Esophagus squamous epithelium (tissue), 5 donors: Measurements from ENCODE around the gene APOA4. TPM values are rescaled to one million over a fixed set of nuclear protein-coding genes. Genes with fewer than 3 reads are reported as not detected.
A peak's percentile ranks its signal among the peaks of the same experiment; 100 is the strongest.

ENCODE experiments used
- DNase-seq: peaks from one replicate; lab custom pipeline; 2025; lab: John Stamatoyannopoulos, UW
- H3K27ac ChIP-seq, 4 donors: fragments of 200-600 bp; sonication (generic); one replicate each; pipeline ENCODE4 v1.5.1; 2016 to 2019; ENCODE audit warnings: mild to moderate bottlenecking in 1 of 4
- H3K27me3 ChIP-seq, 4 donors: fragments of 200-600 bp; sonication (generic); 1 replicate in 3 of 4; 2 replicates in 1 of 4; pipeline versions ENCODE4 v1.5.1 to v1.6.0; 2017 to 2021; ENCODE audit warnings: antibody characterized with exemption in 1 of 4
- H3K36me3 ChIP-seq, 3 donors: fragments of 200-600 bp; sonication (generic); one replicate each; pipeline ENCODE4 v1.5.1; 2016 to 2019
- H3K4me1 ChIP-seq, 3 donors: fragments of 200-600 bp; sonication (generic); one replicate each; pipeline ENCODE4 v1.5.1; 2017 to 2019
- H3K4me3 ChIP-seq, 4 donors: fragments of 200-600 bp; sonication (generic); 1 replicate in 3 of 4; 2 replicates in 1 of 4; pipeline ENCODE4 v1.5.1; 2016 to 2019; ENCODE audit warnings: mild to moderate bottlenecking in 2 of 4, moderate library complexity in 1 of 4
- H3K9me3 ChIP-seq, 3 donors: fragments of 200-600 bp; sonication (generic); one replicate each; pipeline ENCODE4 v1.5.1; 2016 to 2019
- CTCF ChIP-seq, 6 experiments: fragments of 450-650 bp in 4 of 6; fragments of 200-600 bp in 2 of 6; sonication (generic) in 2 of 6; IDR thresholded peaks; one replicate each; pipeline ENCODE4 v1.5.1; 2016 to 2019; ENCODE audit warnings: antibody characterized with exemption in 6 of 6, mild to moderate bottlenecking in 4 of 6, moderate library complexity in 4 of 6
- POLR2A ChIP-seq, 4 donors: fragments of 450-650 bp; IDR thresholded peaks; one replicate each; pipeline ENCODE4 v1.6.1; 2017; ENCODE audit warnings: antibody characterized with exemption in 4 of 4, mild to moderate bottlenecking in 4 of 4, moderate library complexity in 3 of 4
- whole genome bisulfite sequencing, 2 donors: methylation state at CpG; one replicate each; pipeline ENCODE4 v1.1.5; 2018; 5-methylcytosine and 5-hydroxymethylcytosine counted together
- intact Hi-C: fragments of 100-400 bp; cut with DNase I; formaldehyde crosslinking; loops from one replicate; pipeline ENCODE4 v1.15.0; 2022
- total RNA-seq, 4 donors: library from RNA; depleted of rRNA; stranded (reverse); fragments of >200 nt; gene quantifications; one replicate each; pipeline ENCODE4 v1.1.0, GENCODE V29; 2016
- donor health status: DM: yes; HTN: yes; CAD: no.

Gene APOA4
- total RNA-seq, 4 donors from 2014 or later, result not detected

GRCh38 chr11:116838321-116839084 is 15.4 kb upstream of the APOA4 start:
- H3K4me1 ChIP-seq, result peaks cover 14 to 22% (median 15%) of the 10 kb centered on the region in 3 donors
- intact Hi-C loops, result no loop called here
- DNase-seq, result no peak
- H3K27ac ChIP-seq, result no peak overlapping the region
- no peak for TF ChIP-seq CTCF (IDR thresholded peaks at IDR 0.05)
- TF ChIP-seq POLR2A (IDR thresholded peaks at IDR 0.05), result no peak
- H3K9me3 ChIP-seq, result no peaks in the 10 kb centered on the region
- no peak overlapping the region for H3K4me3 ChIP-seq
- WGBS, 2 donors, result 74 to 75% methylated on average over 5 of the region's 6 CpGs
- peaks cover 0 to 9% (median 0%) of the 10 kb centered on the region in 4 donors for H3K27me3 ChIP-seq
- H3K36me3 ChIP-seq, result peaks cover 0 to 8% (median 0%) of the 10 kb centered on the region in 3 donors

GRCh38 chr11:116837231-116838091 is 14.4 kb upstream of the APOA4 start, which contains the start of gene APOA1:
Gene APOA1, minus strand, starts transcription at chr11:116837622. Its CDS starts 235 bp downstream, at chr11:116837387.
- Histone ChIP-seq H3K27ac (peak within 1 kb of the TSS in 2 of 4 donors; percentile 58 to 81), H3K4me3 (no peak within 1 kb of the TSS), H3K36me3 (no peaks in the 10 kb centered on the region), H3K4me1 (peaks cover 14 to 22% (median 15%) of the 10 kb centered on the region in 3 donors), H3K27me3 (peaks cover 0 to 9% (median 0%) of the 10 kb centered on the region in 4 donors), H3K9me3 (no peaks in the 10 kb centered on the region)
- no peak for DNase-seq
- intact Hi-C loops, result no loop called here
- TF ChIP-seq POLR2A (IDR thresholded peaks at IDR 0.05), result no peak
- TF ChIP-seq CTCF (IDR thresholded peaks at IDR 0.05), result no peak
- 71 to 93% methylated on average over 6 to 9 of the region's 19 CpGs for WGBS, 2 donors

GRCh38 chr11:116836632-116836991 is 13.5 kb upstream of the APOA4 start:
- Histone ChIP-seq H3K36me3 (no peaks in the 10 kb centered on the region), H3K27ac (peak overlapping the region in 2 of 4 donors; percentile 58 to 81), H3K9me3 (no peaks in the 10 kb centered on the region), H3K4me1 (peaks cover 14 to 22% (median 15%) of the 10 kb centered on the region in 3 donors), H3K4me3 (no peak overlapping the region), H3K27me3 (peaks cover 0 to 9% (median 0%) of the 10 kb centered on the region in 4 donors)
- TF ChIP-seq POLR2A (IDR thresholded peaks at IDR 0.05), result no peak
- no peak for TF ChIP-seq CTCF (IDR thresholded peaks at IDR 0.05)
- WGBS, 2 donors, result 76 to 90% methylated on average over 6 to 7 of the region's 7 CpGs
- DNase-seq, result no peak
- intact Hi-C loops, result no loop called here

GRCh38 chr11:116835791-116836631 is 12.9 kb upstream of the APOA4 start:
- DNase-seq, result no peak
- Histone ChIP-seq H3K9me3 (no peaks in the 10 kb centered on the region), H3K4me3 (peak overlapping the region in 3 of 4 donors; percentile 37 to 66 (median 39)), H3K4me1 (peaks cover 14 to 22% (median 15%) of the 10 kb centered on the region in 3 donors), H3K27ac (peak overlapping the region; percentile 32 to 87 (median 81)), H3K36me3 (no peaks in the 10 kb centered on the region), H3K27me3 (peaks cover 0 to 9% (median 0%) of the 10 kb centered on the region in 4 donors)
- 26% methylated on average over 9 of the region's 57 CpGs; no CpG with 5 or more reads in 1 of the 2 donors for WGBS, 2 donors
- TF ChIP-seq CTCF (IDR thresholded peaks at IDR 0.05) (peak; percentile 37 to 69 (median 53)), POLR2A (IDR thresholded peaks at IDR 0.05) (no peak)
- intact Hi-C loops, result no loop called here
